WERI-Rb-1 (cell line): ENCODE measurements around the gene PLPPR4.
"Not testable (repeated sequence)": the region's sequence is repeated elsewhere in the genome, so short reads cannot be mapped to it uniquely, and the experiment has no call there.

Experiments used
- DNase-seq: peaks from one replicate; pipeline ENCODE4 v3.0.0-alpha.2; 2020
- H3K27ac ChIP-seq: fragments of 250-450 bp; sonication (Bioruptor Pico); 2 replicates; pipeline ENCODE4 v1.5.1; 2020; ENCODE audit warnings: mild to moderate bottlenecking, moderate library complexity
- H3K27me3 ChIP-seq: fragments of 250-450 bp; sonication (Bioruptor Pico); 2 replicates; pipeline ENCODE4 v1.5.1; 2021; ENCODE audit warnings: mild to moderate bottlenecking, low read depth, moderate library complexity; ENCODE audit not compliant: insufficient read depth, severe bottlenecking
- H3K36me3 ChIP-seq: fragments of 250-450 bp; sonication (Bioruptor Pico); 2 replicates; pipeline ENCODE4 v1.5.1; 2020; ENCODE audit warnings: mild to moderate bottlenecking, moderate library complexity
- H3K4me3 ChIP-seq: 2 replicates; pipeline ENCODE4 v1.5.1; 2011; ENCODE audit warnings: low read depth, mild to moderate bottlenecking, control low read depth, low read length
- H3K9me3 ChIP-seq: fragments of 250-450 bp; sonication (Bioruptor Pico); 2 replicates; pipeline ENCODE4 v1.5.1; 2021; ENCODE audit warnings: mild to moderate bottlenecking, moderate library complexity; ENCODE audit not compliant: severe bottlenecking
- CTCF ChIP-seq: IDR thresholded peaks from 2 replicates; pipeline ENCODE4 v1.5.1; 2011; ENCODE audit warnings: low read depth, mild to moderate bottlenecking, control low read depth, inconsistent platforms, low read length

PLPPR4 gene

GRCh38 chr1:99282536-99282935 is 18.2 kb downstream of the PLPPR4 start:
- no peak overlapping the region for H3K4me3 ChIP-seq
- H3K9me3 ChIP-seq, result no peaks in the 10 kb centered on the region
- no peak for TF ChIP-seq CTCF
- no peak overlapping the region for H3K27ac ChIP-seq
- H3K27me3 ChIP-seq, result no peaks in the 10 kb centered on the region
- DNase-seq, result no peak
- no peaks in the 10 kb centered on the region for H3K36me3 ChIP-seq

GRCh38 chr1:99283521-99283920 is 19.2 kb downstream of the PLPPR4 start:
- not testable (repeated sequence) for DNase-seq

GRCh38 chr1:99292886-99293285 is 28.6 kb downstream of the PLPPR4 start:
- no peaks in the 10 kb centered on the region for H3K27me3 ChIP-seq
- no peak for DNase-seq
- TF ChIP-seq CTCF, result no peak
- no peak overlapping the region for H3K4me3 ChIP-seq
- peaks cover 10% of the 10 kb centered on the region for H3K9me3 ChIP-seq
- no peaks in the 10 kb centered on the region for H3K36me3 ChIP-seq
- no peak overlapping the region for H3K27ac ChIP-seq

More at GRCh38 chr1:99283521-99283920, 19.2 kb downstream of the PLPPR4 start:
- not testable (repeated sequence) for H3K9me3 ChIP-seq, H3K27me3 ChIP-seq, H3K27ac ChIP-seq, H3K36me3 ChIP-seq, H3K4me3 ChIP-seq

GRCh38 chr1:99297923-99298322 is 33.6 kb downstream of the PLPPR4 start:
- Histone ChIP-seq H3K36me3 (no peaks in the 10 kb centered on the region), H3K27me3 (no peaks in the 10 kb centered on the region), H3K4me3 (no peak overlapping the region), H3K27ac (no peak overlapping the region), H3K9me3 (no peaks in the 10 kb centered on the region)
- TF ChIP-seq CTCF, result no peak
- DNase-seq, result no peak

- Histone ChIP-seq H3K36me3 (no peaks in the 10 kb centered on the region), H3K9me3 (no peaks in the 10 kb centered on the region), H3K4me3 (no peak overlapping the region), H3K27me3 (no peaks in the 10 kb centered on the region), H3K27ac (no peak overlapping the region)
- no peak for DNase-seq
- TF ChIP-seq CTCF, result no peak
Measured at GRCh38 chr1:99304725-99305282, 40.5 kb downstream of the PLPPR4 start.

GRCh38 chr1:99305626-99306025 is 41.3 kb downstream of the PLPPR4 start:
- DNase-seq, result no peak
- H3K36me3 ChIP-seq, result no peaks in the 10 kb centered on the region
- no peaks in the 10 kb centered on the region for H3K27me3 ChIP-seq
- no peak overlapping the region for H3K27ac ChIP-seq
- no peak for TF ChIP-seq CTCF
- no peaks in the 10 kb centered on the region for H3K9me3 ChIP-seq
- no peak overlapping the region for H3K4me3 ChIP-seq
